Ovary (tissue), 9 donors: ENCODE results near the gene QSOX1. TPM values are rescaled to one million over a fixed set of nuclear protein-coding genes. Genes with fewer than 3 reads are reported as not detected.

Experiments
- DNase-seq, 5 donors: peaks; one replicate each; pipeline ENCODE4 v3.0.0-alpha.2; 2019 to 2020
- H3K27ac ChIP-seq, 2 donors: fragments of 200-600 bp; one replicate each; pipeline versions ENCODE4 v1.5.1 to v1.8.0; 2019 to 2022
- H3K27me3 ChIP-seq: fragments of 200-600 bp; one replicate; pipeline ENCODE4 v1.8.0; 2022
- H3K36me3 ChIP-seq: fragments of 200-600 bp; sonication (generic); one replicate; pipeline ENCODE4 v1.5.1; 2019
- H3K4me1 ChIP-seq: one replicate; pipeline ENCODE4 v1.8.1; 2013; ENCODE audit warnings: mild to moderate bottlenecking, moderate library complexity; ENCODE audit not compliant: insufficient read depth
- H3K4me3 ChIP-seq: fragments of 200-600 bp; sonication (generic); one replicate; pipeline ENCODE4 v1.5.1; 2017
- H3K9me3 ChIP-seq, 2 donors: fragments of 200-600 bp in 1 of 2; sonication (generic) in 1 of 2; one replicate each; pipeline versions ENCODE4 v1.5.1 to v1.8.1; 2013 to 2019; ENCODE audit warnings: mild to moderate bottlenecking in 1 of 2, moderate library complexity in 1 of 2
- CTCF ChIP-seq, 3 donors: fragments of 450-650 bp in 2 of 3; fragments of 200-600 bp in 1 of 3; IDR thresholded peaks; one replicate each; pipeline versions ENCODE4 v1.5.1 to v1.8.0; 2016 to 2022; ENCODE audit warnings: antibody characterized with exemption in 3 of 3, mild to moderate bottlenecking in 1 of 3
- EP300 ChIP-seq: sonication (generic); formaldehyde crosslinking; IDR thresholded peaks from one replicate; pipeline ENCODE4 v1.6.1; 2017; ENCODE audit warnings: antibody characterized with exemption
- POLR2A ChIP-seq: fragments of 450-650 bp; IDR thresholded peaks from one replicate; pipeline ENCODE4 v1.6.1; 2017; ENCODE audit warnings: antibody characterized with exemption, mild to moderate bottlenecking, moderate library complexity
- WGBS, 3 donors: extraction: QIAGEN DNeasy Blood & Tissue Kit in 1 of 3; methylation state at CpG; one replicate each; pipeline versions ENCODE4 v1.1.5 to v1.1.7; 2013 to 2017; 5-methylcytosine and 5-hydroxymethylcytosine counted together
- intact Hi-C, 4 donors: fragments of 100-400 bp; cut with DNase I; formaldehyde crosslinking; loops; one replicate each; pipeline versions ENCODE4 v1.11.0 to v1.15.1; 2022 to 2023
- polyA plus RNA-seq, 2 donors: library from polyadenylated mRNA; stranded (reverse); fragments of 200-250 nt in 1 of 2; fragments of 350-450 nt in 1 of 2; fragmentation: Illumina TruSeq in 1 of 2; extraction: RNeasy Lipid Tissue Mini Kit (QIAGEN cat#74804) in 1 of 2; gene quantifications; one replicate each; pipeline ENCODE4 v1.2.3, GENCODE V29; 2013 to 2014
- total RNA-seq, 7 donors: library from RNA; depleted of rRNA in 2 of 7; stranded (reverse); fragments of >200 nt in 2 of 7; fragmentation: NEBNext Ultra II Directional in 3 of 7; extraction: Animal tissue kit (Norgen Biotek cat#: 25700) in 3 of 7; gene quantifications; one replicate each; pipeline versions ENCODE4 v1.1.0 to v1.2.4, GENCODE V29; 2016 to 2023
- donor health status: DM: no; HTN: no; CAD: no; lungs with moderate emphysema.
- donor health status: DM: no; HTN: no; CAD: no.
- donor health status: Bipolar disorder and iron deficiency.
- donor health status: DM: yes; HTN: yes; CAD: no.
- donor health status: DM: no; HTN: no; CAD: no.
- donor health status: DM: yes; HTN: yes; CAD: no.

The QSOX1 gene
- total and polyA plus RNA-seq, 9 donors: 57.8 to 475 (median 155) TPM

- no peaks in the 10 kb centered on the region for H3K27me3 ChIP-seq
Measured at GRCh38 chr1:180114396-180114945, 40.2 kb upstream of the QSOX1 start.

DNA sequence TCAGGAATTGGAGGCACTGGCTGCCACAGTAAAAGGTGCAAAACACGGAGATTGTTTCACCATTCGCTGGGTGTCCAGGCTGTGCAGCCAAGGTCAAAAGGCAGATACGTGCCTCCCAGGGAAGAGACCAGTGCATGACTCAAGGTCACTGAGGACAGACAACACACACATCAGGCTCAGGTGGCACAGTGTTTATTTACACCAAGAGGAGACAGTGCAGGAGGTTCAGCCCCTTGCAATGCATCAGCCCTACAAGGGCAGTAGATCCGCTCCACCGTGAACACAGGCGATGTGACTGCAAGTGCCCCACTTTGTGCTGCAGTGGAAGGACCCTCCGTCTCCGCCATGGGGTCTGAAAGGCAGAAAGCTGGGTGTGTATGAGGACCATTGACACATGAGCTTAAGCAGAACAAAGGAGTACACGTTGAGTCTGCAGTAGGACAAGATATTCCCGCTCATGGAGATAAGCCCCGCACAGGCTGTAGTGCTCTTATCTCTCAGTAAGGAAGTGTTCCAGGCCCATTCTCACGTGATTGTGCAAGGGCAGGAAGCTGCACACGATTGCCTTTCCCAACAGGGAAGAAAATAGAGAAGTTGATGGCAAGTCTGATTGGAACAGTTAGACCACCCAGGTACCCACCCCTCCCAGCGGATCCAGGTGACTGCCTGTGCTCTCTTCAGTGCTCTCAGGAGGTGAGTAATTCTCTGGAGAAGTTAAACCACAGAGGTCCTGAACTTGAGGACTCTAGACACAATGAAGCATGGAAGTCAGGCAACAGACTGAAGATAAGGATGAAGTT, 37.5 kb upstream of the QSOX1 start:
- WGBS, 3 donors: 39 to 42% (median 40%) methylated on average over 14 of the region's 14 CpGs

More at GRCh38 chr1:180114396-180114945, 40.2 kb upstream of the QSOX1 start:
- no peak for DNase-seq
- Histone ChIP-seq H3K36me3 (no peaks in the 10 kb centered on the region), H3K4me1 (peaks cover 15% of the 10 kb centered on the region), H3K9me3 (no peaks in the 10 kb centered on the region), H3K4me3 (no peak overlapping the region), H3K27ac (no peak overlapping the region)
- intact Hi-C loops: loop anchor here in 1 of 4 donors (10.0 kb wide), 1 partner anchor 60 kb away; no protein-coding TSS in a partner anchor
- TF ChIP-seq EP300 (no peak), POLR2A (no peak), CTCF (IDR thresholded peaks at IDR 0.05) (no peak)
- 26 to 42% (median 40%) methylated on average over 4 of the region's 4 CpGs for WGBS, 3 donors

DNA sequence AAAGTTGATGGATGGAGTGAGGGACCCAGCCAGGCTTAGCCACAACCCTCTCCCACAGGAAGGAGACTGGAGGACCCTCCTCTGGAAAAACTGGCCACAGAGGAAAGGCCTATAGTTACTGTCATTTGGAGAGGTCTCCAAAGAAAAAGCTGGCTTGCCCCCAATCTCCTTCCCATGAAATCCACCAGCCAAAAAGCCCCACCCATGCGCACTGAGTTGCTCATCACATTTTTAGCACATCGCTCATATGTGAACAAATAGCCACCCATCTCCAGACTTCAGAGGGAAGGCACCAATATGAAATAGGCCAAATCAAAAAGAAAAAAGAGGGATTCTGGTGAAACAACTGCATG, 36.9 kb upstream of the QSOX1 start:
- intact Hi-C loops: loop anchor here in 1 of 4 donors (10.0 kb wide), 1 partner anchor 57 kb away; no protein-coding TSS in a partner anchor
- H3K27me3 ChIP-seq: no peaks in the 10 kb centered on the region
- H3K9me3 ChIP-seq: no peaks in the 10 kb centered on the region
- peak in 3 of 5 donors; percentile 51 to 59 (median 56) for DNase-seq
- H3K27ac ChIP-seq: no peak overlapping the region
- H3K4me1 ChIP-seq: peaks cover 13% of the 10 kb centered on the region
- H3K4me3 ChIP-seq: no peak overlapping the region
- WGBS, 3 donors: 64 to 84% (median 70%) methylated on average over 2 of the region's 2 CpGs
- no peak for TF ChIP-seq POLR2A
- no peak for TF ChIP-seq EP300
- no peak for TF ChIP-seq CTCF (IDR thresholded peaks at IDR 0.05)
- no peaks in the 10 kb centered on the region for H3K36me3 ChIP-seq

More for the DNA sequence above, 37.5 kb upstream of the QSOX1 start:
- H3K27me3 ChIP-seq: no peaks in the 10 kb centered on the region
- H3K4me3 ChIP-seq: no peak overlapping the region
- H3K27ac ChIP-seq: no peak overlapping the region
- H3K9me3 ChIP-seq: no peaks in the 10 kb centered on the region
- H3K36me3 ChIP-seq: no peaks in the 10 kb centered on the region
- intact Hi-C loops: loop anchor here in 1 of 4 donors (10.0 kb wide), 1 partner anchor 58 kb away; no protein-coding TSS in a partner anchor
- H3K4me1 ChIP-seq: peaks cover 15% of the 10 kb centered on the region
- TF ChIP-seq POLR2A (no peak), EP300 (no peak)
- peak in 4 of 5 donors; percentile 39 to 78 (median 71) for DNase-seq

DNA sequence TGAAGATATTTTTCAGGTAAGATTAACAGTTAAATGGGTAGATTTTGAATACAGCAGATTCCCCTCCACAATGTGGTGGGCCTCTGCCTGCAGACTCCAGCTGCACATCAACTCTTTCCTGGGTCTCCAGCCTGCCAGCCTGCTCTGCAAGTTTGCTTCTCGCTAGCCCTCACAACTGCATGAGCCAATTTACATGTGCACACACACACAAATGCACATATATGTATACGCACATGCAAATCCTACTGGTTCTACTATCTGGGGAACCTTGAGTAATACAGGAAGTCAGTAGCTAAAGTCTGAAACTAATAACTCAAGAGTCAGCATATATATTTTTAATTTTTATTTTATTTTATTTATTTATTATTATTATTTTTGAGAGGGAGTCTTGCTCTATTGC, 34.8 kb upstream of the QSOX1 start:
- TF ChIP-seq CTCF (IDR thresholded peaks at IDR 0.05): no peak
- TF ChIP-seq EP300: no peak
- no peak for TF ChIP-seq POLR2A
- no peak overlapping the region for H3K4me3 ChIP-seq
- H3K36me3 ChIP-seq: no peaks in the 10 kb centered on the region
- H3K27me3 ChIP-seq: no peaks in the 10 kb centered on the region
- intact Hi-C loops: loop anchor here in 1 of 4 donors (10.0 kb wide), 1 partner anchor 55 kb away; no protein-coding TSS in a partner anchor
- H3K27ac ChIP-seq: no peak overlapping the region
- peaks cover 13% of the 10 kb centered on the region for H3K4me1 ChIP-seq
- no peaks in the 10 kb centered on the region for H3K9me3 ChIP-seq
- no peak for DNase-seq
- WGBS, 3 donors: 97 to 98% (median 98%) methylated on average over 2 of the region's 2 CpGs
